Epithelial cell of proximal tubule (primary cell): ENCODE results near the gene RALGDS. TPM values are rescaled to one million over a fixed set of nuclear protein-coding genes. Genes with fewer than 3 reads are reported as not detected.
"Not testable (repeated sequence)": the region's sequence is repeated elsewhere in the genome, so short reads cannot be mapped to it uniquely, and the experiment has no call there.

ENCODE experiments used
- DNase-seq: peaks from one replicate; pipeline ENCODE4 v3.0.0-alpha.2; 2011; ENCODE audit warnings: low read depth
- H3K4me3 ChIP-seq: 2 replicates; pipeline ENCODE4 v1.5.1; 2011; ENCODE audit warnings: low read depth, mild to moderate bottlenecking, low read length
- CTCF ChIP-seq: conservative IDR thresholded peaks from 2 replicates; pipeline ENCODE4 v1.5.1; 2012; ENCODE audit warnings: low read depth, mild to moderate bottlenecking, low read length
- total RNA-seq: library from RNA; depleted of rRNA; stranded (reverse); fragments of >200 nt; gene quantifications from 2 replicates; pipeline ENCODE4 v1.2.3, GENCODE V29; 2015

Gene RALGDS
- total RNA-seq, 1 donor from 2014 or later = 39.0 TPM

- H3K4me3 ChIP-seq = no peak overlapping the region
- no peak for TF ChIP-seq CTCF
- no peak for DNase-seq
Measured at GRCh38 chr9:133080161-133080560, 40.9 kb downstream of the RALGDS start.

- no peak for TF ChIP-seq CTCF
- H3K4me3 ChIP-seq = no peak overlapping the region
- no peak for DNase-seq
Measured at GRCh38 chr9:133078486-133078885, 42.6 kb downstream of the RALGDS start.

GRCh38 chr9:133076691-133077090, 44.3 kb downstream of the RALGDS start:
- DNase-seq = no peak
- TF ChIP-seq CTCF = no peak
- no peak overlapping the region for H3K4me3 ChIP-seq

- DNase-seq = peak; percentile 35
- TF ChIP-seq CTCF = no peak
- H3K4me3 ChIP-seq = no peak overlapping the region
Measured at GRCh38 chr9:133075925-133076630, 45.0 kb downstream of the RALGDS start.

- no peak for TF ChIP-seq CTCF
- H3K4me3 ChIP-seq = no peak overlapping the region
- no peak for DNase-seq
Measured at GRCh38 chr9:133074111-133074651, 46.9 kb downstream of the RALGDS start.

GRCh38 chr9:133073086-133074014, 47.7 kb downstream of the RALGDS start:
- TF ChIP-seq CTCF = no peak
- DNase-seq = no peak
- H3K4me3 ChIP-seq = no peak overlapping the region

GRCh38 chr9:133072210-133072609, 48.8 kb downstream of the RALGDS start:
- H3K4me3 ChIP-seq, DNase-seq: not testable (repeated sequence)
